HepG2 (cell line): ENCODE results near the gene UBAP1L. TPM values are rescaled to one million over a fixed set of nuclear protein-coding genes. Genes with fewer than 3 reads are reported as not detected.

Experiments
- CREBL2 ChIP-seq: sonication (generic); formaldehyde crosslinking; IDR thresholded peaks from 2 replicates; pipeline ENCODE4 v1.8.1; 2023; ENCODE audit warnings: missing genetic modification reagents, mild to moderate bottlenecking, borderline replicate concordance
- CREM ChIP-seq, 2 experiments: sonication (generic) in 1 of 2; formaldehyde crosslinking in 1 of 2; IDR thresholded peaks; 2 replicates each; pipeline versions ENCODE4 v1.4.0 to v1.6.1; 2016 to 2020; ENCODE audit warnings: antibody characterized with exemption in 1 of 2, mild to moderate bottlenecking in 1 of 2, missing genetic modification reagents in 1 of 2
- ETV6 ChIP-seq: sonication (generic); formaldehyde crosslinking; conservative IDR thresholded peaks from 2 replicates; pipeline ENCODE4 v1.4.0; 2020; ENCODE audit warnings: missing genetic modification reagents
- HDAC1 ChIP-seq: sonication (generic); formaldehyde crosslinking; IDR thresholded peaks from 2 replicates; pipeline ENCODE4 v1.5.1; 2020; ENCODE audit warnings: mild to moderate bottlenecking, missing genetic modification reagents
- HNRNPL ChIP-seq: fragments of 200-400 bp; formaldehyde crosslinking; IDR thresholded peaks from 2 replicates; pipeline ENCODE4 v1.6.1; 2017; ENCODE audit warnings: mild to moderate bottlenecking, low read depth, low read length
- PRDM10 ChIP-seq: sonication (generic); formaldehyde crosslinking; IDR thresholded peaks from 2 replicates; pipeline ENCODE4 v1.4.0; 2020; ENCODE audit warnings: low read depth, missing genetic modification reagents
- RBM22 ChIP-seq: fragments of 200-400 bp; formaldehyde crosslinking; optimal IDR thresholded peaks from 2 replicates; pipeline ENCODE3; 2017; ENCODE audit warnings: mild to moderate bottlenecking, low read length, moderate library complexity
- TAF1 ChIP-seq: sonication (generic); formaldehyde crosslinking; IDR thresholded peaks from 2 replicates; pipeline ENCODE4 v1.4.0; 2020; ENCODE audit warnings: missing genetic modification reagents
- TERF1 ChIP-seq: sonication (generic); formaldehyde crosslinking; IDR thresholded peaks from 2 replicates; pipeline ENCODE4 v1.8.0; 2022; ENCODE audit warnings: mild to moderate bottlenecking, missing genetic modification reagents, moderate library complexity
- THYN1 ChIP-seq: sonication (generic); formaldehyde crosslinking; IDR thresholded peaks from 2 replicates; pipeline ENCODE4 v1.8.1; 2023; ENCODE audit warnings: low read depth, mild to moderate bottlenecking, moderate library complexity, missing genetic modification reagents, borderline replicate concordance
- ZNF180 ChIP-seq: sonication (generic); formaldehyde crosslinking; IDR thresholded peaks from 2 replicates; pipeline ENCODE4 v1.4.0; 2020; ENCODE audit warnings: low read depth, missing genetic modification reagents, borderline replicate concordance
- ZNF296 ChIP-seq: sonication (generic); formaldehyde crosslinking; conservative IDR thresholded peaks from 2 replicates; pipeline ENCODE4 v1.5.0; 2020; ENCODE audit warnings: mild to moderate bottlenecking, missing genetic modification reagents
- ZNF350 ChIP-seq: sonication (generic); formaldehyde crosslinking; IDR thresholded peaks from 2 replicates; pipeline ENCODE4 v1.4.0; 2020; ENCODE audit warnings: mild to moderate bottlenecking, low read depth, missing genetic modification reagents, borderline replicate concordance
- ZNF512B ChIP-seq: sonication (generic); formaldehyde crosslinking; IDR thresholded peaks from 2 replicates; pipeline ENCODE4 v1.5.1; 2020; ENCODE audit warnings: missing genetic modification reagents, mild to moderate bottlenecking, borderline replicate concordance
- ZSCAN5A ChIP-seq: sonication (generic); formaldehyde crosslinking; IDR thresholded peaks from 2 replicates; pipeline ENCODE4 v1.8.0; 2022; ENCODE audit warnings: mild to moderate bottlenecking, missing genetic modification reagents, borderline replicate concordance
- ZUFSP ChIP-seq: sonication (generic); formaldehyde crosslinking; IDR thresholded peaks from 2 replicates; pipeline ENCODE4 v1.9.0; 2021; ENCODE audit warnings: missing genetic modification reagents, mild to moderate bottlenecking, borderline replicate concordance
- polyA plus RNA-seq, 8 experiments: library from polyadenylated mRNA; depleted of rRNA in 3 of 8; stranded (reverse) in 7 of 8; unstranded in 1 of 8; fragments of >200 nt; fragmentation: Illumina TruSeq in 4 of 8; extraction: Trizol in 4 of 8; gene quantifications; 2 replicates each; pipeline versions ENCODE4 v1.2.1 to v1.2.3, GENCODE V29; 2011 to 2016; ENCODE audit warnings: low read depth in 4 of 8, missing spikeins in 1 of 8, mixed read lengths in 1 of 8; ENCODE audit not compliant: insufficient read depth in 1 of 8
- total RNA-seq, 5 experiments: library from RNA; depleted of rRNA; stranded (reverse); fragments of >200 nt; fragmentation: Illumina TruSeq; extraction: Trizol; gene quantifications; 2 replicates each; pipeline ENCODE4 v1.2.3, GENCODE V29; 2016; ENCODE audit warnings: low read depth in 1 of 5

Gene UBAP1L
- total and polyA plus RNA-seq, 2 of the 13 experiments (the other 11 are each of a cell fraction or from before 2014, with no cell fraction given): 0.86 to 1.4 TPM

- peak; percentile 93 for TF ChIP-seq PRDM10 (CRISPR knock-in tag)
- peak; percentile 25; the same call in 1 of the 2 replicates for TF ChIP-seq CREM (IDR thresholded peaks at IDR 0.05)
- TF ChIP-seq CREM (CRISPR knock-in tag; IDR thresholded peaks at IDR 0.05): no peak
- TF ChIP-seq ZNF350 (CRISPR knock-in tag): peak; percentile 41; the same call in 1 of the 2 replicates
- TF ChIP-seq CREBL2 (CRISPR knock-in tag): no peak
- no peak for TF ChIP-seq ZNF180 (CRISPR knock-in tag)
- no peak for TF ChIP-seq THYN1 (CRISPR knock-in tag)
- TF ChIP-seq RBM22: no peak
- TF ChIP-seq HDAC1 (CRISPR knock-in tag): peak; percentile 85
- no peak for TF ChIP-seq ZNF512B (CRISPR knock-in tag)
- peak; percentile 88 for TF ChIP-seq ZNF296 (CRISPR knock-in tag)
- no peak for TF ChIP-seq ETV6
- no peak for TF ChIP-seq ZUFSP (CRISPR knock-in tag)
- no peak for TF ChIP-seq TERF1 (CRISPR knock-in tag)
- TF ChIP-seq HNRNPL: 0 out of 2 replicates have a peak, but pooled peaks have one; percentile 39
- no peak for TF ChIP-seq TAF1
- TF ChIP-seq ZSCAN5A: no peak
These were observed 58.0 kb downstream of the UBAP1L start (continued) for GRCh38 chr15:65056868-65057548.
